ENCODE measurements around the gene ANKRD55.
"Not testable (repeated sequence)": the region's sequence is repeated elsewhere in the genome, so short reads cannot be mapped to it uniquely, and the experiment has no call there.

Gene ANKRD55

DNA sequence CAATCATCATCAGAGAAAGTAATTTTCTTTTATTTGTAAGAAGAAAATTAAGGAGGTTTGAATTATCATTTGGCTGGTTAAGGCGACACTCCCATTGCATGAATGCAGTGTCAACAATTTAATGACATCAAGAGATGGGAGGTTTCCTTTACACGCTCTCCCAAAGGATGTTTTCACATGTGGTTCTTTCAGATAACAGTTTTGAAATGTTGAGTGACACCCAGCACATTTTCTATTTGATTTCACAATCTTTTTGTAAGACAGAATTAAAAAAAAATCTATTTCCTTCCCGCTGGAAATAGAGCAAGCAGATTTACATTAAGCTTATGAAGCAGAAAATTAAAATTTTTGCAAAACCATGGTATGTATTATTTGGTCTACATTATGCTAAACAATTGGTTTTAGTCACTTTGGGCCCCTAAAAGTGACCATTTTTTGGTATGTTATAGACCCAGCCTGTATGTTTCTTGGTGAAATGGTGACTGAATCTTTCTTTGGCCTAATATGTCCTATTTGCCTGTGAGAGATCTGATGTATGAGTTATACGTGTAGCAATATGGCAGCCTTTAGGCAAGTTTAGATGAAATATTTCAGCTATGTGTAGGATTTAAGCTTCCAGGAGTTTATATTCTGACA lies 18.9 kb upstream of the ANKRD55 start:
- Histone ChIP-seq H3K27ac (ENCODE audit: low read depth, low read length) (no peak overlapping the region), H3K36me3 (ENCODE audit: control insufficient read depth, insufficient read depth, low read length) (no peaks in the 10 kb centered on the region), H3K4me3 (ENCODE audit: low read depth, low read length) (no peak overlapping the region), H3K4me1 (ENCODE audit: control insufficient read depth, insufficient read depth, low read length) (no peaks in the 10 kb centered on the region), H3K27me3 (ENCODE audit: control insufficient read depth, insufficient read depth, low read length) (no peaks in the 10 kb centered on the region), H3K9me3 (ENCODE audit: control insufficient read depth, insufficient read depth, low read depth, low read length) (peaks cover 5% of the 10 kb centered on the region; the same call in 1 of the 2 replicates), H3K9ac (ENCODE audit: low read length) (no peak overlapping the region)

DNA sequence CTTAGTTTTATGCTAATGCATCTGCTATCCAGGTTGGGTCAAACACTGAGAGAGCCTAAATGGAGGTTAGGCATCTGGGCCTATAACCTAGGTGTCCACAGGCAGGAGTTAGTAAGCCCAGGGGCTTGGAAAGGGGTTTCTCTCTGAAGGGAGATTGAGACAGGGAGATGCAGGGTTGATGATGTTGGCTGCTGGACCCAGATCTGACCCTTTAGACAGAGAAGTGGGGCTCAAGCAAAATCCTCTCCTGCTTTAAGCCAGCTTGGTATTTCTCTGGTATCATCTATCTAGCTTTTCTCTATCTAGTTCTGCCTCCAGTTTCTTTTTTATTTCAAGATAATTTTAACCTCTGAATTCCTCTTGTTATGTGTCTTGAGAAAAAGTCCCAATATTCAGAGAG lies 18.3 kb upstream of the ANKRD55 start:
- Histone ChIP-seq H3K9me3 (ENCODE audit: control insufficient read depth, insufficient read depth, low read depth, low read length) (peaks cover 5% of the 10 kb centered on the region; the same call in 1 of the 2 replicates), H3K9ac (ENCODE audit: low read length) (no peak overlapping the region), H3K4me3 (ENCODE audit: low read depth, low read length) (no peak overlapping the region), H3K27ac (ENCODE audit: low read depth, low read length) (no peak overlapping the region), H3K27me3 (ENCODE audit: control insufficient read depth, insufficient read depth, low read length) (no peaks in the 10 kb centered on the region), H3K4me1 (ENCODE audit: control insufficient read depth, insufficient read depth, low read length) (no peaks in the 10 kb centered on the region), H3K36me3 (ENCODE audit: control insufficient read depth, insufficient read depth, low read length) (no peaks in the 10 kb centered on the region)

DNA sequence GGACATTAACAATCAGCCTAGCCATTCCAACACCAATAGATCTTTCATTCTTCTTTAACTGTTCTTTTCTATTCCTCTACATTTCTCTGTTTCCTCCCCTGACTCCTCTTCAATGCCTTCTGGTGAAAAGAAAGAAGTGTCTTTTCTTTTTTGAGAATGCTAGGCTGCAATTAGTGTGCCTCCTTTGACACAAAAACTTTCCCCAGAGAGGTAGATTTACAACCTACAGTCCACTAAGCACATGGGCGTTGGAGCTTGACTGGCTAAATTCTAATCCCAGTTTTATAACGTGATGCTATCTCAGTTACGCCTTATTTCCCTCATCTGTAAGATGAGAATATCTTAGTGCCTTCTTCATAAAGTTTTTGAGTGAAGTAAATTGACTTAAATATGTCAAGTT lies 16.9 kb upstream of the ANKRD55 start:
- no peaks in the 10 kb centered on the region for H3K36me3 ChIP-seq (ENCODE audit: control insufficient read depth, insufficient read depth, low read length)
- no peak overlapping the region for H3K27ac ChIP-seq (ENCODE audit: low read depth, low read length)
- peaks cover 5% of the 10 kb centered on the region; the same call in 1 of the 2 replicates for H3K9me3 ChIP-seq (ENCODE audit: control insufficient read depth, insufficient read depth, low read depth, low read length)
- H3K4me1 ChIP-seq (ENCODE audit: control insufficient read depth, insufficient read depth, low read length): no peaks in the 10 kb centered on the region
- no peaks in the 10 kb centered on the region for H3K27me3 ChIP-seq (ENCODE audit: control insufficient read depth, insufficient read depth, low read length)
- H3K4me3 ChIP-seq (ENCODE audit: low read depth, low read length): no peak overlapping the region
- no peak overlapping the region for H3K9ac ChIP-seq (ENCODE audit: low read length)

DNA sequence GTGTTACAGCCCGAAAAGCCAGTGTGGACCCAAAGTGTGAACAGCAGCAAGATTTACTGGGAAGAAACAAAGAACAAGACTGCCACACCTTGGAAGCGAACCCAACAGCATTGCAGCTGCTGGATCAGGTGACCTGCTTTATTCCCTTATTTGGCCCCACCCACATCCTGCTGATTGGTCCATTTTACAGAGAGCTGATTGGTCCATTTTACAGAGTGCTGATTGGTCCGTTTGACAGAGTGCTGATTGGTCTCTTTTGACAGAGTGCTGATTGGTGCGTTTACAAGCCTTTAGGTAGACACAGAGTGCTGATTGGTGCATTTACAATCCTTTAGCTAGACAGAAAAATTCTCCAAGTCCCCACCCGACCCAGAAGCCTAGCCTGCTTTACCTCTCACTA lies 16.0 kb upstream of the ANKRD55 start:
- H3K9me3 ChIP-seq (ENCODE audit: control insufficient read depth, insufficient read depth, low read depth, low read length); H3K27me3 ChIP-seq (ENCODE audit: control insufficient read depth, insufficient read depth, low read length); H3K4me3 ChIP-seq (ENCODE audit: low read depth, low read length); H3K4me1 ChIP-seq (ENCODE audit: control insufficient read depth, insufficient read depth, low read length); H3K36me3 ChIP-seq (ENCODE audit: control insufficient read depth, insufficient read depth, low read length); H3K9ac ChIP-seq (ENCODE audit: low read length); H3K27ac ChIP-seq (ENCODE audit: low read depth, low read length): not testable (repeated sequence)

DNA sequence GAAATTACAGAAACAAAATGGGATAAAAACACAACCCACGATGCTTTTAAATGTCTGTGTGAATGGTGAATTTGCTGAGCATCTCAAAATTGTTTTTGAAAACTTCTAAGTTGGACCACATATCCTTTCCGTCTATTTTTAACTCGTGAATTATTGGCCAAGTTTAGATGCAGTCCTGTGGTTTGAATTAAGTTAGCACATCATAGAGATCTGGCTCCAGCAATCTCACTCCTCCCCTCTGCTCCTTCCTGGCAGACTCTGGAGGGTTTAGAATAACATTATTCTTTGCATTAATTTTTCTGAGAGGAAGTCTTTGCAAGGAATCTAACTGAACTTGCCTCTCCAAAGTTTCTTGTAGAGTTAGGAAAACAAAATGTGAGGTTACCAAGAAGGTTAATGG lies 14.5 kb upstream of the ANKRD55 start:
- Histone ChIP-seq H3K4me1 (ENCODE audit: control insufficient read depth, insufficient read depth, low read length) (no peaks in the 10 kb centered on the region), H3K9ac (ENCODE audit: low read length) (no peak overlapping the region), H3K36me3 (ENCODE audit: control insufficient read depth, insufficient read depth, low read length) (no peaks in the 10 kb centered on the region), H3K27me3 (ENCODE audit: control insufficient read depth, insufficient read depth, low read length) (no peaks in the 10 kb centered on the region), H3K27ac (ENCODE audit: low read depth, low read length) (no peak overlapping the region), H3K4me3 (ENCODE audit: low read depth, low read length) (no peak overlapping the region), H3K9me3 (ENCODE audit: control insufficient read depth, insufficient read depth, low read depth, low read length) (peaks cover 11% of the 10 kb centered on the region)

DNA sequence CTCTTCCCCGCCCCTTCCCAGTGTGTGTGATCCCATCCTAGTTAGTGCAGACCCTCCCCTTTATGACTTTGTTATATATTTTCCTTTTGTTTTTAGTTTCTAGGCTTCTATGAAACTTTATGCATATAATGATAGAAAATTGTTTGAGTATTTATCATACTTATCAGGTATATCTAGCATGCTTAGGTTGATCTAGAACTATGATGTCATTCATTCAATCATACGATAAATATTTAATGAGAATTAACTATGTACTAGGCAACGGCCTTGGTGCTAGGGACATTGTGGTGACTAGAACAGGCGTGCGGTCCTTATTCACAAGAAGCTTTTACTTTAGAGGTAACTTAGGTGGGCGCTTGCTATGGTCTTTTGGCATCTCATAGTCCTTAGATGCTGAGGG lies 13.6 kb upstream of the ANKRD55 start:
- Histone ChIP-seq H3K9me3 (ENCODE audit: control insufficient read depth, insufficient read depth, low read depth, low read length) (peaks cover 19% of the 10 kb centered on the region), H3K36me3 (ENCODE audit: control insufficient read depth, insufficient read depth, low read length) (no peaks in the 10 kb centered on the region), H3K4me3 (ENCODE audit: low read depth, low read length) (no peak overlapping the region), H3K9ac (ENCODE audit: low read length) (no peak overlapping the region), H3K27ac (ENCODE audit: low read depth, low read length) (no peak overlapping the region), H3K4me1 (ENCODE audit: control insufficient read depth, insufficient read depth, low read length) (no peaks in the 10 kb centered on the region), H3K27me3 (ENCODE audit: control insufficient read depth, insufficient read depth, low read length) (no peaks in the 10 kb centered on the region)

DNA sequence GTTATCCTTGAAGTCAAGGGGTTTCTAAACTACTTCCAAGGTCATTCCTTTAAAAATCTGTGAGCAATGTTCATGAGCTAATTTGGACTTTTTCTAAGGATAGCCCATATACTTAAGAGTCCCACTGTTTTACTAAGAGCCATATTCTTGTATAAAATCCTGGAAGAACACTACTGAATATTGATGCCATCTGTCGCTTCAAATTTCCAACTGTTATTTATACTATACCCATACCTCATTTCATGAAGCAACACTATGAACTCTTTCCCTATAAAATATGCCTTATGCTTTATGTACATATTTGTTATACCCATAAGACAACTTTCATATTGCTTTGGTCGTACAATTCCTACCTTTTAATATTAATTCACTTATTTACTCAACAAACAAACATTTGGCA lies 12.4 kb upstream of the ANKRD55 start:
- Histone ChIP-seq H3K4me3 (ENCODE audit: low read depth, low read length) (no peak overlapping the region), H3K9me3 (ENCODE audit: control insufficient read depth, insufficient read depth, low read depth, low read length) (peaks cover 28% of the 10 kb centered on the region), H3K27ac (ENCODE audit: low read depth, low read length) (no peak overlapping the region), H3K9ac (ENCODE audit: low read length) (no peak overlapping the region), H3K4me1 (ENCODE audit: control insufficient read depth, insufficient read depth, low read length) (no peaks in the 10 kb centered on the region), H3K27me3 (ENCODE audit: control insufficient read depth, insufficient read depth, low read length) (no peaks in the 10 kb centered on the region), H3K36me3 (ENCODE audit: control insufficient read depth, insufficient read depth, low read length) (no peaks in the 10 kb centered on the region)

DNA sequence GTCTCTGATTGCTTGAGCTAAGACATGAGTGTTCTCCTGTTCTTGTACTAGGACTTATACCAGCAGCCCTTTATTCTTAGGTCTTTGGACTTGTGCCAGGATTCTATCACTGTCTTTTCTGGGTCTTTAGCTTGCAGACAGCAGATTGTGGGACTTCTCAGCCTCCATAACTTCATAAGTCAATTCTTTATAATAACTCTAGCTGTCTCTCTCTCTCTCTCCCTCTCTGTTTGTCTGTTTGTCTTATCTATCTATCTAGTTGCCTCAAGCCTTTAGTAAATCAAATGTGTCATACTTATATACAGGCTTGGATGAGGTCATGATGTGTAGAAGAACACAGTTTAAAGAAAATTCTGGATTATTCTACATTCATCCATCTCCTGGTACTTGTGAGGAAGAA lies 11.5 kb upstream of the ANKRD55 start:
- peaks cover 28% of the 10 kb centered on the region for H3K9me3 ChIP-seq (ENCODE audit: control insufficient read depth, insufficient read depth, low read depth, low read length)
- H3K36me3 ChIP-seq (ENCODE audit: control insufficient read depth, insufficient read depth, low read length): no peaks in the 10 kb centered on the region
- no peak overlapping the region for H3K27ac ChIP-seq (ENCODE audit: low read depth, low read length)
- no peak overlapping the region for H3K9ac ChIP-seq (ENCODE audit: low read length)
- H3K4me3 ChIP-seq (ENCODE audit: low read depth, low read length): no peak overlapping the region
- no peaks in the 10 kb centered on the region for H3K4me1 ChIP-seq (ENCODE audit: control insufficient read depth, insufficient read depth, low read length)
- H3K27me3 ChIP-seq (ENCODE audit: control insufficient read depth, insufficient read depth, low read length): no peaks in the 10 kb centered on the region

DNA sequence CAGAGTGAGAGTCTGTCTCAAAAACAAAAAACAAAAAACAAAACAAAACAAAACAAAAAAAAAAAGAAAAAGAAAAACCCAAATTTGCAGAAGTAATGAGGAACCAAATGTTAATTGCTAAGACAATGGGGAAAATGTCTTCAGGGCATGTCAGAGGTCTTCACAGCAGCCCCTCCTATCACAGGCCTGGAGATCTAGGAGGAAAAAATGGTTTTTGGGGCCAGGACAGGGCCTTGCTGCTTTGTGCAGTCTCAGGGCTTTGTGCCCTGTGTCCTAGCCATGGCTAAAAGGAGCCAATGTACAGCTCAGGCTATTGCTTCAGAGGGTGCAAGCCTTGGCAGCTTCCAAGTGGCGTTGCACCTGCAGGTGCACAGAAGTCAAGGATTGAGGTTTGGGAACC lies 9.1 kb upstream of the ANKRD55 start:
- not testable (repeated sequence) for H3K4me3 ChIP-seq (ENCODE audit: low read depth, low read length); H3K4me1 ChIP-seq (ENCODE audit: control insufficient read depth, insufficient read depth, low read length); H3K36me3 ChIP-seq (ENCODE audit: control insufficient read depth, insufficient read depth, low read length); H3K9ac ChIP-seq (ENCODE audit: low read length); H3K27me3 ChIP-seq (ENCODE audit: control insufficient read depth, insufficient read depth, low read length); H3K27ac ChIP-seq (ENCODE audit: low read depth, low read length)
- peaks cover 29% of the 10 kb centered on the region for H3K9me3 ChIP-seq (ENCODE audit: control insufficient read depth, insufficient read depth, low read depth, low read length)

DNA sequence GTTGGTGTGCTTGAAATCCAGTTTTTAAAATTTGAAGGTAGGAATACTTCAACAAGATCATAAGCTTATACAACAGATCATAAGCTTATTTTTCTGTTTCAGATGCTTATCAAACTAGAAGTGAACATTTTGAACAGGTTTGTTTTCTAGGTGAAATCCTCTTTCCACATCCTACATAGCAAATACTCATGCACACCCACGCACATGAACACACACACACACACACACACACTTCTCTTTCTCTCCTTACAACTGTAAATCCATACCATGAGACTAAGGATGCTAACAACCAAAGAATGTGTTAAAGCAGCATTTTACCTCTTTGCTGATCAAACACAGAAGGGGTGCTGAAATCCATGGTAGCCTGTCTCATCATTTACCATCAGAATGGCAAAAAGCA lies 592 bp downstream of the ANKRD55 start:
- no peaks in the 10 kb centered on the region for H3K9me3 ChIP-seq (ENCODE audit: control insufficient read depth, insufficient read depth, low read depth, low read length)
- H3K27ac ChIP-seq (ENCODE audit: low read depth, low read length): no peak overlapping the region
- H3K27me3 ChIP-seq (ENCODE audit: control insufficient read depth, insufficient read depth, low read length): no peaks in the 10 kb centered on the region
- no peak overlapping the region for H3K4me3 ChIP-seq (ENCODE audit: low read depth, low read length)
- no peak overlapping the region for H3K9ac ChIP-seq (ENCODE audit: low read length)
- H3K36me3 ChIP-seq (ENCODE audit: control insufficient read depth, insufficient read depth, low read length): no peaks in the 10 kb centered on the region
- H3K4me1 ChIP-seq (ENCODE audit: control insufficient read depth, insufficient read depth, low read length): peaks cover 7% of the 10 kb centered on the region

DNA sequence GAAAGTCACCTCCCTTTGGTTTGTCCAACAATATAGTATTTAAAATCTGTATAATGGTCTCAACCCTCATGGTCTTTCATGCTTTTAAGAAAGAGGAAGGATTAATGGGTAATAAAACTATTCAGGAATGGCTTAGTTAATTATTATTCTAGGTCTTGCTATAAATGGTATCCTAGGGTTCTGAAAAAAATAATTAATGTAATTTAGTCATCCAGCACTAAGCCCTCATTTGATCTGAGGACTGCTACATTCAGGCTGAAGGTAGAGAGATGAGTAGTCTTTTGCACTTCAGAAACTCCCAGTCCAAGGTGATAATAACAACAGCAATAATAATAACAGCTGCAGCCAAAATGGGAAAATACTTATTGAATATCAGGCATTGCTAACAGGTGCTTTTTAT lies 2.6 kb downstream of the ANKRD55 start:
- Histone ChIP-seq H3K9ac (ENCODE audit: low read length) (no peak overlapping the region), H3K27ac (ENCODE audit: low read depth, low read length) (no peak overlapping the region), H3K27me3 (ENCODE audit: control insufficient read depth, insufficient read depth, low read length) (no peaks in the 10 kb centered on the region), H3K36me3 (ENCODE audit: control insufficient read depth, insufficient read depth, low read length) (no peaks in the 10 kb centered on the region), H3K4me3 (ENCODE audit: low read depth, low read length) (no peak overlapping the region), H3K4me1 (ENCODE audit: control insufficient read depth, insufficient read depth, low read length) (peaks cover 7% of the 10 kb centered on the region), H3K9me3 (ENCODE audit: control insufficient read depth, insufficient read depth, low read depth, low read length) (no peaks in the 10 kb centered on the region)

DNA sequence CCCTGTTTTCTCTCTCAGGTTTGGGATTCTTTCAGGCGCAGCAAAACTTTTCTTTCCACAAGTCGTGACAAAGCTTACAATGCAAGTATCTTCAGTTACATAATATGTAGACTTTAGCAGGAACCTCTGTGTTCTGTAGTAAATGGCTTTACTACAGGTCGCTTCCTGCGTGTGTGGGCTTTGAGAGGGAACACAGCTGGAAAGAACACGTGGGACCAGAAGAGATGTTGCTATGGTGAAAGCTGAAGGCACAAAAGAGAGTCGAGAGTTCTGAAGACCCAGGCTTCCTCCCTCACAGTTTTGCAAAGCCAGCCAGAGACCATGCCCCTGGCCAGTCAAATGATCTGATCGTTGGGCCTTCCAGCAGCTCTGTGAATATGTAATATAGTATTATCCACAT lies 4.0 kb downstream of the ANKRD55 start:
- H3K36me3 ChIP-seq (ENCODE audit: control insufficient read depth, insufficient read depth, low read length): no peaks in the 10 kb centered on the region
- H3K27ac ChIP-seq (ENCODE audit: low read depth, low read length): no peak overlapping the region
- H3K9me3 ChIP-seq (ENCODE audit: control insufficient read depth, insufficient read depth, low read depth, low read length): no peaks in the 10 kb centered on the region
- H3K27me3 ChIP-seq (ENCODE audit: control insufficient read depth, insufficient read depth, low read length): no peaks in the 10 kb centered on the region
- H3K4me3 ChIP-seq (ENCODE audit: low read depth, low read length): no peak overlapping the region
- H3K9ac ChIP-seq (ENCODE audit: low read length): no peak overlapping the region
- H3K4me1 ChIP-seq (ENCODE audit: control insufficient read depth, insufficient read depth, low read length): no peaks in the 10 kb centered on the region

Data from HUES6 (cell line).